D721Med (cell line): Measurements from ENCODE around the gene KIF22.

ENCODE experiments used
- DNase-seq: peaks from one replicate; pipeline ENCODE4 v3.0.0; 2011; ENCODE audit warnings: low spot score; ENCODE audit not compliant: insufficient read length
- FAIRE-seq: peaks from 2 replicates; lab custom pipeline; 2011; peaks lifted over from hg19 to GRCh38; lab: Jason Lieb, UNC
- CTCF ChIP-seq: IDR thresholded peaks from 2 replicates; pipeline ENCODE4 v1.5.1; 2012; ENCODE audit warnings: mild to moderate bottlenecking, control low read depth; ENCODE audit not compliant: insufficient read depth; ENCODE audit errors: missing control alignments

Gene KIF22

GRCh38 chr16:29820730-29821642 is 30.4 kb downstream of the KIF22 start:
- FAIRE-seq (no peak), DNase-seq (no peak)
- no peak for TF ChIP-seq CTCF

- no peak for DNase-seq
Measured at GRCh38 chr16:29821643-29822115, 31.1 kb downstream of the KIF22 start.

GRCh38 chr16:29824589-29825144 is 34.1 kb downstream of the KIF22 start:
- no peak for DNase-seq
- FAIRE-seq: no peak

More at GRCh38 chr16:29821643-29822115, 31.1 kb downstream of the KIF22 start:
- no peak for FAIRE-seq
- TF ChIP-seq CTCF: no peak

GRCh38 chr16:29825145-29826044 is 34.8 kb downstream of the KIF22 start:
- DNase-seq (peak; percentile 88), FAIRE-seq (no peak)
- TF ChIP-seq CTCF: no peak

More at GRCh38 chr16:29824589-29825144, 34.1 kb downstream of the KIF22 start:
- no peak for TF ChIP-seq CTCF

GRCh38 chr16:29826342-29826695 is 35.8 kb downstream of the KIF22 start:
- DNase-seq: no peak
- no peak for TF ChIP-seq CTCF
- FAIRE-seq: no peak

- no peak for TF ChIP-seq CTCF
- FAIRE-seq (no peak), DNase-seq (no peak)
Measured at GRCh38 chr16:29830774-29831173, 40.2 kb downstream of the KIF22 start.
